SKM-1 treated with dmso at 0.1 percent for 144 hours (cell line): ENCODE measurements around the gene ATP6V0E1.

Experiments
- DNase-seq: peaks from one replicate; lab custom pipeline; 2025; ENCODE audit not compliant: unreplicated experiment; lab: John Stamatoyannopoulos, UW

Gene ATP6V0E1

DNA sequence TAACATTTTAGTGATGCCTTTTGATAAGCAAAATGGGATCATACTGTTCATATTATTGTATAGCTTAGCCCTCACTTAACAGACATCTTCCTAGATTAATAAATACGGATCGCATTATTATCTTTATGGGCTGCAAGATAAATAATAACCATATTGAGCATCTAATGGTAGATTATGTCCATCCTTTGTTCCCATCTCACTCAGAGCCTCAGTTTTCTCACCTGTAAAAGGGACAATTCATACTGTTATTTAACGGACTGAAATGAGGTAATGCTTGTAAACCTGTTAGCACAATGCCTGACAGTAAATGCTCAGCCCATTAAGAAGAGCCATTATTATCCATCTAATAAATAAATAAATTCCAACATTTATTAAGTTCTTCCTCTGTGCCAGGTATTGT lies 27.3 kb upstream of the ATP6V0E1 start:
- DNase-seq: no peak

DNA sequence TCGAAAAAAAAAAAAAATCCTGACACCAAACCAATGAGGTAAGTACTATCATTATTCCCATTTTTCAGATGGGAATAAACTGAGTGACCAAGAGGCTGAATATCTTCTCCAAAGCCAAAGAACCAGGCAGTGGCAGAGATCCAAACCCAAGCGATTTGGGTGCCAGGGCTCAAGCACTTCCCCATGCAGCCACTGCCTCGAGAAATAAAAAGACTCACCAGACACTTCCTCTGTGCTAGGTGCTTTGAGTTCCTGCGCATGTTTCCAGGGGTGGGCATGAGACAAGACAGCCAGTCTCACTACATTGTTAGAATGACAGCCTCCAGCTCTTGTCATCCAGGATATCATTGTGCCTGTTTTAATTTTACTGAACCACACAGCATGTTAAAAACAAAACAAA lies 26.6 kb upstream of the ATP6V0E1 start:
- no peak for DNase-seq

DNA sequence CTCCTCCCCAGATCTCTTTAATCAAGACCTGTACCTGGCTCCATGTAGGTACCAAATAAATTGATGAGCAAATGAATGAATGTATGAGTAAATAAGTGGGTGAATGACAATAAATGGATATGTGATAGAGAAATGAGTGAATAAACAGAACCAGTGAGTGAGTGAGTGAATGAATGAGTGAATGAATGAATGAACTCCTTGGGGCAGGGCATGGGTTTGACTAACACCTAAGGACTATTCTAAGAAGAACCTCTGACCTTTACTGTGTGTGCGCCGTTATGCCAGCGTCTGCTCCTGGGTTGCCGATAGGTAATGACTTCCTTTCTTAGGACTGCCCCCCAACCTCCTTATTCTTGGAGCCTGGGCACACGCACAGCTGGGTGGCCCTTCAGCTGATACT lies 26.1 kb upstream of the ATP6V0E1 start:
- DNase-seq: no peak

DNA sequence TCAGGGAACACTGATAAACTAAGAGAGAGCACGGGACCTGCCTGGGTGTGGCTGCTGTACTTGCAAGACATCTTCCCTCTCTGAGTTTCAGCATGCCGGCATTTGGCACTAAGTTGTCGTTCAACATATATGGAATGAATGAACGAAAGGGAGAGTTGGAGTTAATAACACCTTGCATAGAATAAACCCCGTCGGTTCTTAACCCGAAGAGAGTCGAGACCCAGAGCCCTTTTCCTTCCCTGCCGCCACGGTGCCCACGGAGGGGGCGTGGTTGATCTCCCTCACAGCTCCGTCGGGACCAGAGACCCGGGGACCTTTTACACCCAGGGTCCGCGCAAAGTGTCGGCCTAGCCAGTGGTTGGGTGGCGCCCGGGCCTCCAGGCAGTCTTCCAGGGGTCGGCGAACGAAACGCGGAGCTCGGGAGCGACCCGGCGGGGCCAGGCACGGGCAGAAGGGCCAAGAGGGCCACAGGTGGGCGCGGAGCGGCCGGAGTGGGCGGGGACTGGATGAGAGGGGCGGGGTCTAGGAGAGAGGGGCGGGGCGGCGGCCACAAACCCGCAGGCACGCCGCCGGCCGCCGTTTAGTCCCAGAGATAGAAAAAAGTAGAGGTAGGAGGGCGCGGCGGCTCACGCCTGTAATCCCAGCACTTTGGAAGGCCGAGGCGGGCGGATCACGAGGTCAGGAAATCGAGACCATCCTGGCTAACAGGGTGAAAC lies 25.1 kb upstream of the ATP6V0E1 start:
- peak; percentile 58 for DNase-seq

DNA sequence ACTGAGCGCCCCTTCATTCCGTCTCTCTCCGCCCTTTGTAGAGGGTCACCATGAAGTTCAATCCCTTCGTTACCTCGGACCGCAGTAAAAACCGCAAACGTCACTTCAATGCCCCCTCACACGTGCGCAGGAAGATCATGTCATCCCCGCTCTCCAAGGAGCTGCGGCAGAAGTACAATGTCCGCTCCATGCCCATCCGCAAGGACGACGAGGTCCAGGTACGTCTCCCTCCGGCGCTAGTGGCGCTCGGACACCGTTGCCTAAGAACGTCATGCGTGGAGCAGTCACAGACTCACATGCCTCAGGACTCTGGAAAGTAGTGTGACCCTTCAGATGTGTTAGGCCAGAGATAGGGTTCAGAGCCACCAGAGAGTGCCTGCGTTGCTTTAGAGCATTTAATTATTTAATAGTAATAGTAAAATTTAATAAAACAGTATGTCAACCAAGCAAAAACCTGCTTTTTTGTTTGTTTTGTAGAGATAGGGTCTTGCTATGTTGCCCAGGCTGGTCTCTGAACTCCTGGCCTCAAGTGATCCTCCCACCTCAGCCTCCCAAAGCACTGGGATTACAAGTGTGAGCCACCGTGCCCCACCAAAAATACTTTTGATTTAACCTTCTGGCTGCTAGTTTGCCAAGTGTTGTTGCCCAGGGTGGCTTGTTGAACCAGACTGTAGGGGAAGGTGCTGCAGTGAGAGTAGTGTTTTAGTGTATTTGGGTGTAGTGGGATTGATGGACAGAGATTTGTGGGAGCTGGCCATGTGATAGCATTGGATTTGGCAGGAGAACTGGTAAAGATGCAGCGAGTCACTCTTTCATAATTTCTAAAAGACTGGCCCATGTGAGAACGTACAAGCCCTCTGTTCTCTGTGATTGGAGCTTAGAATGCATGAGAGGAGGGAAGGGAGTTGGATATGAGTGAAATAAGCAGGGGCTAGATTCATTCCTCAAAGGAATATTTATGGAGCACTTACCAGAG lies 23.5 kb upstream of the ATP6V0E1 start:
- no peak for DNase-seq

DNA sequence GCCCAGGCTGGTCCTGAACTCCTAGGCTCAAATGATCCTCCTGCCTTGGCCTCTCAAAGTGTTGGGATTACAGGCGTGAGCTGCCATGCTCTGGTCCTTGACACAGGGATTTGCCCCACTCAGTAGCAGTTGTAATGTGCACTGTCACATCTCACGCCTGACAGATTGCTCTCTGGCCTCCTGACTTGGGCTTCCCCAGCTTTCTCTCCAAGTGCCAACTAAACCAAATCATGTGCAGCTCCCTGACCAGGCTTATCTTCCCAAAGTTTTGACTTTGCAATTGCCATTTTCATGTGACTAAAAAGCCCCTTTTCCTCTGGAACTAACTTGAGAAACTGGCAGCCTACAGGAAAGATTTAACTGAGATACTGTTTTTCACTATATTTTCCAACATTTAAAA lies 13.7 kb upstream of the ATP6V0E1 start:
- no peak for DNase-seq

DNA sequence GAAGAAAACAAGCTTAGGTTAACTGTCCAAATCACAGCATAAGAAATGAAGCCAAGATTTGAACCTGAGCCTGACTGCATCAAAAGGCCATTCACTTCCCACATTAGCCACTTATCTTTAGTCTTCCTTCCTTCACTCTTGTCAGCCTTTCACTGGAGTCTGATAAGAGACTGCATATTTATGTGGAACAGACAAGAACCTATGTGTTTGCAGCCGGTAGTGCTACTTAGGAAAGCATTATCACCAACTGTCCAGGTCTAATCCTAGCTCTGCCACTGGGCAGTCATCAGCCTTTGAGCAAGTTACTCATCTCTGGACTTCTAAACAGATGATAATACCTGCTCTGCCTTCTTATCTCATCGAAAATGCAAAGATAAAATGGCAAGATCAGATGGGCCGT lies 12.1 kb upstream of the ATP6V0E1 start:
- DNase-seq: no peak

DNA sequence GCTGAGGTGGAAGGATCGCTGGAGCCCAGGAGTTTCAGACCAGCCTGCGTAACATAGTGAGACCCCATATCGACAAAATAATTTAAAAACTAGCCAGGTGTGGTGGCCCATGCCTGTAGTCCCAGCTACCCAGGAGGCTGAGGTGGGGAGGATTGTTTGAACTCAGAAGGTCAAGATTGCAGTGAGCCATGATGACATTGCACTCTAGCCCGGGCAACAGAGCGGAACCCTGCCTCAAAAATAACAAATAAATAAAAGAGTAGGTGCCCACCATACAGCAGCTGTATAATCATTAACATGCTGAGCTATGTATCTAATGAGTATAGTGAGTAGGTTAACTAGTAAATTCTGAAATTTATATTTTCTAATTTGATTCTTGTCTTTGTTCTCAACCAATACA lies 11.0 kb upstream of the ATP6V0E1 start:
- DNase-seq: no peak

DNA sequence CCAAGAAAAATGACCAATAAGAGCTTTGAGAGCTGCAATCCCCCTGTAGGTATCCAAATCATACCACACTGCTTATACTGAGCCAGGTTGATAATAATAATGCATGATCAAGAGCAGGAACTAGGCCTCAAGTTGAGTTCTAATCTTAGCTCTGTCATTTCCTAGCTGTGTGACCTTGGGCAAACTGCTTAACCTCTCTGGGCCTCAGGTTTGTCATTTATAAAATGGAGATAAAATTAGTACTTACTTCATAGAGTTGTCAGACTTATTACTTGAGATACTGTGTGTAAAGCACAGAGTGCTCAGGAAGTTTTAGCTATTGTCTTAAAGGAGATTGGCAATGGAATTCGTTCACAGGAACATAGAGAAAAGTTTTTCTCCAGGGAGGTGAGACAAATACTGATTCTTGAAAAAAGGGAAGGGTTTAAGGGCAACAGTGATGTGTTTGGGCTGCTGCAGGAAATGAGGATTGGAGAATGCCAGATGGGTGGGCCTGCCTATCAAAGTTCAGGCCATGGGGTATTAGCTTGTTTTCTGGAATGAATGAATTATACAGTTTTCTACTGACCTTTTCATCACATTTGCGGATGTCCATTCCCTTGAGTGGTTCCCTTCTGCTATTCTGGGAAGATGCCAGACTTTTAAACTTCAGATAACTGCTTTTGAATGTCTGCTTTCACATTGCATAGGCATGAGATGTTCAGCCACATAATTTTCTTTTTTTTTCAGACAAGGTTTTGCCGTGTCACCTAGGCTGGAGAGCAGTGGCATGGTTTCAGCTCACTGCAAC lies 10.2 kb upstream of the ATP6V0E1 start:
- no peak for DNase-seq

DNA sequence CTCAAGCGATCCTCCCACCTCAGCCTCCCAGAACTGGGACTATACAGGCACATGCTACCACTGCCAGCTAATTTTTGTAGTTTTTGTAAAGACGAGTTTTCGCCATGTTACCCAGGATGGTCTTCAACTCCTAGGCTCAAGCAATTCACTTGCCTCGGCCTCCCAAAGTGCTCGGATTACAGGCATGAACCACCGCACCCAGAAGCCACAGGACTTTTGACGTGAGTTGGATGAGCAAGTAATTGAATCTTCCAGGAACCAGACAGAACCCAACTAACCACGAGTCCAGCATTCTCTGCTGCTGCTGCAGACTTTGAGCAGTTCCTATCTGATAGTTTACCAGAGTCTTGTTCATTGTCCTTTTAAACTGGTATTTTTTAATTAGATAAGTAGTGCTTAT lies 9.6 kb upstream of the ATP6V0E1 start:
- no peak for DNase-seq

DNA sequence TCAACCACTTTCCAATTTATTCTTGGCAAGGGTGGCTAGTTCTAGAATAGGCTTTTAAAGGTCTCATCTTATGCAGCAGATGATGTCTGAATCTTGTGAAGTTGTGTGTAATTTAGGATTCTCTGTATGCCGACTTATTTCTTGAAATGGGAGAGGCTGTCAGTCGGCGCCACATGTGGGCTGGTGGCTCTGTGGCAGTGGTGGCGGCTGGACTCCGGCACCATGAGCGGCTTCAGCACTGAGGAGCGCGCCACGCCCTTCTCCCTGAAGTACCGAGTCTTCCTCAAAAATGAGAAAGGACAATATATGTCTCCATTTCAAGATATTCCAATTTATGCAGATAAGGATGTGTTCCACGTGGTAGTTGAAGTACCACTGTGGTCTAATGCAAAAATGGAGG lies 8.3 kb upstream of the ATP6V0E1 start:
- DNase-seq: no peak

DNA sequence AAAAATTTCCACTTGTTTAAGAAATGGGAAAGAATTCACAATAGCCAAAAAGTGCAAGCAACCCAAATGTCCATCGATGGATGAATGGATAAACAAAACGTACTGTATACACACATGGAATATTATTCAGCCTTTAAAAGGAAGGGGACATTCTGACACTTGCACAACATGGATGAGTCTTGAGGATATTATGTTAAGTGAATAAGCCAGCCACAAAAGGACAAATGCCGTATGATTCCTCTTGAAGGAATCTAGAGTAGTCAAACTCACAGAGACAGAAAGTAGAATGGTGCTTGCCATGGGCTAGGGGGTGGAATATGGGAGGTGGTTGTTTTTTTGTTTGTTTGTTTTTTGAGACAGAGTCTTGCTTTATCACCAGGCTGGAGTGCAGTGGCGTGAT lies 3.8 kb upstream of the ATP6V0E1 start:
- no peak for DNase-seq

DNA sequence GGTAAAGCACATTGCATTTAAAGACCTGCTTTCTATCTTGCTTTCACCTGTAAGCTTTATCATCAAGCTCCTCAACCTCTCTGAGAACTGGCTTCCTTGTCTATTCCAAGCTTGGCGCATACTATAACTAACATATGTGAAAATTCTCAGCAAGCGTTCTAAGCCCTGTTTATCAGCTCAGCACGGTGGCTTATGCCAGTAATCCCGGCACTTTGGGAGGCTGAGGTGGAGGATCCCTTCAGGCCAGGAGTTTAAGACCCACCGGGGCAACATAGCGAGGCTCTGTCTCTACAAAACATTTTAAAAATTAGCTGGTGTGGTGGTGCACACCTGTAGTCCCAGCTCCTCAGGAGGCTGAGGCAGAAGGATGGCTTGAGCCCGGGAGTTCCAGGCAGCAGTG lies 1.6 kb upstream of the ATP6V0E1 start:
- DNase-seq: no peak

DNA sequence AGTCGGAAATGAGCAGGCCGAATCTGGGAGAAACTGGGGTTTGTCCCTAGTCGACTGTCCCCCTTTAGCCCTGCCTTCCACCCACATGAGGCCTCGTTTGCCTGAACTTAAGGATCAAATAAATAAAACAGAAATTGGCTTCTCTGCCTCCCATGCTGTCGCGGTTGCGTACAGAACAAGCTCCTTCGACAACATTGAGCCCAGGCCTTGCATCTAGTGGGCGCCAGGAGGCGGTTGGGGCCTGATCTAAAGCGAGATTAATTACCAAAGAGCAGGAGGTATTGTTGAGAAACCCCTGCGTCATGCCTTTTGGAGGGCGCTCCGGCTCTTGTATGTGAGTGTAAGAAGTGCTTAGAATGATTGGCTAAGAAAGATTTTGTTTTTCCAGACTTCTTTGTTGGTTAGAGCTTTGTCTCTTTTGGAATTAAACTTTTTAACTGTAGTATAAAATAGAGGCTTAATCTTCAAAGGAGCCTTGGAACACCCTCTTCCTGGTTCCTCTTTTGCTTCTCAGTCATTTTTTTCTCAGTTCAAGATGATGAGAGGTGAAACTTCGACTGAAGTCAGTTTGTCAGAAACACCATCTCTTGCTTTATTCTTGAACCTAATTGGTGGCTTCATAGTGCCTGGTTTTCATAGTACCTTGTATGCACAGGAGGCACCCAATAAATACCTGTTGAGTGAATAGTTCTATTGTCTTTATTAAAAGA lies 828 bp downstream of the ATP6V0E1 start:
- DNase-seq: peak; percentile 88

DNA sequence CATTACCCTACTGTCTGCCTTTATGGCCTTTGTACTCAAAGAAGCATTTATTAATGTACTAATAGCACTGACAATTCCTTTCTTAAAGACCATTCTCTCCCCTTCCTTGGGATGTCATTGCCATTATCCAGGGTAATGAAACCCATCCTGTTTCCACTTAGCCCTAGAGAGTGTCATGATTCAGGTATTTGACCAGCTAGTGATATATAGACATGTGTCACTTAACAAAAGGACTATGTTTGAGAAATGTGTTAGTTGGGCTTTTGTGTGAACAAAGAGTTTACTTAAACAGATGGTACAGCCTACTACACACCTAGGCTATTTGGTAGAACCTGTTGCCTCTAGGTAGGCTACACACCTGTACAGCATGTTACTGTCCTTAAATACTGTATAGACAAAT lies 2.0 kb downstream of the ATP6V0E1 start:
- DNase-seq: no peak

DNA sequence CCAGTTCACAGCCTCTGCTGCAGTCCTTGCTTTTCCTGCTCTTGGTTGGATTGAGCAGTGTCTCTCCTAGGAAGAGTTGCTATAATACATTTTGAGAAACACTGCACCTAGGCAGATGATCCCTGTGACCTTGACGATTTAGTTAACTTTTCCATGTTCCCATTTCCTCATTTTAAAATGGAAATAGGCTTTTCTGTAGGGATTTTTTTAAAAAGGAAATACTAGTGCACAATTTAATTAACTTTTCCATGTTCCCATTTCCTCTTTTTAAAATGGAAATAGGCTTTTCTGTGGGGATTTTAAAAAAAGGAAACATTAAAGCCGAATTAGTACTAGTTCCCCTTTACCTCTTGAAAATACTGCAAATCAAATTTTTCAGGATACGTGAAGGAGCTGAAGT lies 4.7 kb downstream of the ATP6V0E1 start:
- no peak for DNase-seq

DNA sequence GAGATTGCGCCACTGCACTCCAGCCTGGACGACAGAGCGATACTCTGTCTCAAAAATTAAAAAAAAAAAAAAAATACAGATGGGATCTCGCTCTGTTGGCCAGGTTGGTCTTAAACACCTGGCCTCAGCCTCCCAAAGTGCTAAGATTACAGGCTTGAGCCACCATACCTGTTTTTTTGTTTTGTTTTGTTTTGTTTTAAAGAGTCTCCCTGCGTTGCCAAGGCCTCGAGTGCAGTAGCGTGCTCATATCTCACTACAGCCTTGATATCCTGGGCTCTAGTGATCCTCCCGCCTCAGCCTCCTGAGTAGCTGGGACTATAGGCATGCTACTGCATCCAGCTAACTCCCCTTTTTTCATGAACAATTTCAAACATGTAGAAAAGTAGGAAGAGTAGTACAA lies 7.2 kb downstream of the ATP6V0E1 start:
- no peak for DNase-seq

DNA sequence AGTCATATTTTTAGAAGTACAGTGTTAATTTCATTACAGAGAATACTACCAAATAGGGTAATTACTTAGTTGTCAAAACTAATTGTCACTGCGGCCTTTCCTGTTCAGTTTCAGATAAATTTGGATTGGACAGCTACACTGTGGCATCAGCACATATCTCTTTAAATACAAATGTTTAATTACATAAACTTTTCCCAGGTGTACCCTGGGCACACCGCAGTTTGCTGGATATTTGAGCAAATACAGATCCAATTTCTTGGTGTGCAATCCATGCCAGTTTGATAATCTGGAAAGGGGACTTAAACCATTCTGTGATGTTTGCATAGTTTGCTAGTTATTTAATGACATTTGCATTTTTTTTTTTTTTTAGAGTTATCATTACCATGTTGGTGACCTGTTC lies 10.8 kb downstream of the ATP6V0E1 start:
- no peak for DNase-seq

DNA sequence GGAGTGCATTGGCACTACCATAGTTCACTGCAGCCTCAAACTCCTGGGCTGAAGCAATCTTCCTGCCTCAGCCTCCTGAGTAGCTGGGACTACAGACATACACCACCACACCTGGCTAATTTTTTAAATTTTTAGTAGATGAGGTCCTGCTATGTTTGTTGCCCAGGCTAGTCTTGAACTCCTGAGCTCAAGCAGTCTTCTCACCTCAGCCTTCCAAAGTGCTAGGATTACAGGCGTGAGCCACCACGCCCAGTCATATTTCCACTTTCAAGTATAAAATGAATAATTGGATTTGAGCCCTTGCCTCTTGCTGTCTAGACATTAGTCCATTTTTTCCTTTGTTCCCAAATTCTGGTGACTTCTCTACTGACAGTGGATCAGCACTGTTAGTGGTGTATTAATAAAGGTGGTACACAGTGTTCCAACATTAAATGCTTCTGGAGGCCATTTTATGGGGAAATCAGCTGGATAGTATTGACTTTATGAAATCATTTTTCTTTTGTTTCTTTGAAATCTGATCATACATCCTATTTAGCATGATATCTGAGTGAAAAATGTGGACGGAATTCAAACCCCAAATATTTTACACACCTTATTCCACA lies 15.9 kb downstream of the ATP6V0E1 start:
- no peak for DNase-seq

DNA sequence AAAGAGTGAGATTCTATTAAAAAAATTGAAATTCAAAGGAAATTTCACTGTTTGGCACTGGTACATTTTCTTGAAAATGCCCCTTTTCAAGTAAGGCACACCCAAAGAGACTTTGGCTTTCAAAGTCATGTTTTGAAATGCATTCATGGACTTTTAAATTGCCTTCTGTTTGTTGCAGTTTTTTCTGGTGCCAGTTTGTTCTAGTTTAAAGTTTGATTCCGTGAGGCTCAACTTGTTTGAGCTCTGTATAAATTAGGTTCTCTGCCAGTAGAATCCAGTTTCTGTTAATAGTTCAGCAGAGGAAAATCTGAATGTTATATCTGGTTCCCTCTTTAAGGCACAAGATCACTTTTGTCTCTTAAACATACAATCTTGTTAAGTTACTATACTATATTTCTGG lies 16.4 kb downstream of the ATP6V0E1 start:
- DNase-seq: no peak
